ENCODE measurements around the gene CXCL1. TPM values are rescaled to one million over a fixed set of nuclear protein-coding genes. Genes with fewer than 3 reads are reported as not detected.
A peak's percentile ranks its signal among the peaks of the same experiment; 100 is the strongest.

Gene CXCL1
- total RNA-seq, 1 experiment from 2014 or later: 267 TPM

GRCh38 chr4:73914071-73914470, 44.9 kb downstream of the CXCL1 start:
- Histone ChIP-seq H3K79me2 (ENCODE audit: low read length) (no peaks in the 10 kb centered on the region), H2AFZ (ENCODE audit: low read length) (no peak overlapping the region), H3K9me3 (ENCODE audit: low read length) (no peaks in the 10 kb centered on the region), H3K27me3 (ENCODE audit: low read length) (no peaks in the 10 kb centered on the region), H3K36me3 (ENCODE audit: low read depth, low read length) (no peaks in the 10 kb centered on the region), H3K9me2 (replicated peaks; ENCODE audit: low read length) (no peaks in the 10 kb centered on the region), H3K4me1 (ENCODE audit: insufficient read depth, low read length) (peaks cover 26% of the 10 kb centered on the region), H3K4me2 (ENCODE audit: low read length) (no peak overlapping the region), H3K27ac (ENCODE audit: low read length) (no peak overlapping the region), H3F3A (ENCODE audit: low read length, unreplicated experiment) (no peaks in the 10 kb centered on the region), H4K20me1 (ENCODE audit: low read length) (no peaks in the 10 kb centered on the region), H3K9ac (ENCODE audit: low read length) (no peak overlapping the region), H3K4me3 (ENCODE audit: low read length) (no peak overlapping the region)
- POLR2A ChIA-PET (ENCODE audit: unreplicated experiment): interaction anchor here (0.6 kb wide), 1 partner anchor 246 kb away, joined by 7 read pairs; no protein-coding TSS in a partner anchor
- CTCF ChIA-PET: no interaction called here
- ATAC-seq: no peak
- TF ChIP-seq EZH2phosphoT487 (IDR thresholded peaks at IDR 0.05; ENCODE audit: borderline replicate concordance, low read length): no peak
- BruUV-seq (replicated peaks): no TSS peak
- intact Hi-C loops (cut with micrococcal nuclease): no loop called here
- no peak for DNase-seq

GRCh38 chr4:73916172-73916925, 47.2 kb downstream of the CXCL1 start:
- Histone ChIP-seq H3K4me2 (ENCODE audit: low read length) (0 out of 2 replicates have a peak overlapping the region, but pooled peaks have one; percentile 23), H3K4me3 (ENCODE audit: low read length) (no peak overlapping the region), H3K36me3 (ENCODE audit: low read depth, low read length) (no peaks in the 10 kb centered on the region), H3K9ac (ENCODE audit: low read length) (peak overlapping the region; percentile 0; the same call in 1 of the 2 replicates), H4K20me1 (ENCODE audit: low read length) (no peaks in the 10 kb centered on the region), H3K27ac (ENCODE audit: low read length) (peak overlapping the region; percentile 75), H3F3A (ENCODE audit: low read length, unreplicated experiment) (no peaks in the 10 kb centered on the region), H3K4me1 (ENCODE audit: insufficient read depth, low read length) (peaks cover 33% of the 10 kb centered on the region), H3K79me2 (ENCODE audit: low read length) (no peaks in the 10 kb centered on the region), H3K27me3 (ENCODE audit: low read length) (no peaks in the 10 kb centered on the region), H3K9me2 (replicated peaks; ENCODE audit: low read length) (no peaks in the 10 kb centered on the region), H2AFZ (ENCODE audit: low read length) (no peak overlapping the region), H3K9me3 (ENCODE audit: low read length) (no peaks in the 10 kb centered on the region)
- ATAC-seq (no peak), DNase-seq (no peak)
- BruUV-seq (replicated peaks): no TSS peak
- TF ChIP-seq CTCF (conservative IDR thresholded peaks at IDR 0.05; ENCODE audit: low read depth, low read length) (no peak), EZH2 (IDR thresholded peaks at IDR 0.05; ENCODE audit: low read length, unreplicated experiment) (no peak), EZH2phosphoT487 (IDR thresholded peaks at IDR 0.05; ENCODE audit: borderline replicate concordance, low read length) (no peak)
- intact Hi-C loops (cut with micrococcal nuclease): loop anchor here (2.0 kb wide), 1 partner anchor 26 kb away; no protein-coding TSS in a partner anchor
- POLR2A ChIA-PET (ENCODE audit: unreplicated experiment): interaction anchor here (0.6 to 1.0 kb wide), 3 partner anchors 44 to 221 kb away, joined by 3 to 6 read pairs (median 5); no protein-coding TSS in a partner anchor
- CTCF ChIA-PET: no interaction called here

GRCh38 chr4:73917081-73917501, 47.9 kb downstream of the CXCL1 start:
- H3K27ac ChIP-seq (ENCODE audit: low read length): peak overlapping the region; percentile 75
- CTCF ChIA-PET: interaction anchor here (1.0 kb wide), 1 partner anchor 49 kb away, joined by 3 read pairs; no protein-coding TSS in a partner anchor
- TF ChIP-seq EZH2phosphoT487 (IDR thresholded peaks at IDR 0.05; ENCODE audit: borderline replicate concordance, low read length) (no peak), CTCF (conservative IDR thresholded peaks at IDR 0.05; ENCODE audit: low read depth, low read length) (no peak), EZH2 (IDR thresholded peaks at IDR 0.05; ENCODE audit: low read length, unreplicated experiment) (no peak)
- no peaks in the 10 kb centered on the region for H4K20me1 ChIP-seq (ENCODE audit: low read length)
- no peak overlapping the region for H3K4me3 ChIP-seq (ENCODE audit: low read length)
- no peak overlapping the region for H2AFZ ChIP-seq (ENCODE audit: low read length)
- peaks cover 33% of the 10 kb centered on the region for H3K4me1 ChIP-seq (ENCODE audit: insufficient read depth, low read length)
- no peaks in the 10 kb centered on the region for H3K36me3 ChIP-seq (ENCODE audit: low read depth, low read length)
- no TSS peak for BruUV-seq (replicated peaks)
- H3K27me3 ChIP-seq (ENCODE audit: low read length): no peaks in the 10 kb centered on the region
- H3K79me2 ChIP-seq (ENCODE audit: low read length): no peaks in the 10 kb centered on the region
- no peaks in the 10 kb centered on the region for H3K9me2 ChIP-seq (replicated peaks; ENCODE audit: low read length)
- no peaks in the 10 kb centered on the region for H3F3A ChIP-seq (ENCODE audit: low read length, unreplicated experiment)
- intact Hi-C loops (cut with micrococcal nuclease): loop anchor here (2.0 kb wide), 1 partner anchor 26 kb away; no protein-coding TSS in a partner anchor
- H3K9me3 ChIP-seq (ENCODE audit: low read length): no peaks in the 10 kb centered on the region
- POLR2A ChIA-PET (ENCODE audit: unreplicated experiment): interaction anchor here (0.7 to 1.0 kb wide), 2 partner anchors 45 to 221 kb away, joined by 5 to 6 read pairs; no protein-coding TSS in a partner anchor
- H3K9ac ChIP-seq (ENCODE audit: low read length): peak overlapping the region; percentile 23; the same call in 1 of the 2 replicates
- ATAC-seq: peak; percentile 91
- peak overlapping the region; percentile 23; the same call in 1 of the 2 replicates for H3K4me2 ChIP-seq (ENCODE audit: low read length)
- peak; percentile 94 for DNase-seq
